C4-2B (cell line): Measurements from ENCODE around the gene PLXNA4.

Experiments
- H3K27ac ChIP-seq: fragments of 450-650 bp; 2 replicates; pipeline ENCODE4 v1.5.1; 2017
- ZFX ChIP-seq: fragments of 450-650 bp; IDR thresholded peaks from 2 replicates; pipeline ENCODE4 v1.6.1; 2017
- TF ChIP-seq, protein P1 (sequence below): fragments of 450-650 bp; conservative IDR thresholded peaks from 2 replicates; pipeline ENCODE4 v1.5.1; 2017; ENCODE audit warnings: mild to moderate bottlenecking

PLXNA4 gene

DNA sequence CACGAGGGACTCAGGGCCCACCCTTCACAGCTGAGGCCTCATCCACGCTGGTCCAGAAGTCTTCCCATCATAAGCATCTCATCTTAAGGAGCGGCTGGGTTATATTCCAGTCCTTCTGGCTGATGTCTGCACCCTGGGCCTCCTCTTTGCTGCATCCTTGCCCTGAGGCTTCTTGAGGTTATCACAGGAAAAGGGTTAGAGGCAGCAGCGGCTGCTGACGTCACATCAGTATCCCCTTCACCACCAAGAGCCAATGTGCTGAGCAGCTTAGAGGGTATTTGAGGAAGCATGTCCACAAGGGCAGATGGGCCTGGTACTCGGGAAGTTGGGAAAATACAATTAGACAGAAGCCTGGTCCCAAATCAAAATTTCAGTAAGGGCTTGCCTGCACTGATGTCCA, 125.1 kb downstream of the PLXNA4 start:
- no peak for TF ChIP-seq ZFX
- TF ChIP-seq, protein P1, sequence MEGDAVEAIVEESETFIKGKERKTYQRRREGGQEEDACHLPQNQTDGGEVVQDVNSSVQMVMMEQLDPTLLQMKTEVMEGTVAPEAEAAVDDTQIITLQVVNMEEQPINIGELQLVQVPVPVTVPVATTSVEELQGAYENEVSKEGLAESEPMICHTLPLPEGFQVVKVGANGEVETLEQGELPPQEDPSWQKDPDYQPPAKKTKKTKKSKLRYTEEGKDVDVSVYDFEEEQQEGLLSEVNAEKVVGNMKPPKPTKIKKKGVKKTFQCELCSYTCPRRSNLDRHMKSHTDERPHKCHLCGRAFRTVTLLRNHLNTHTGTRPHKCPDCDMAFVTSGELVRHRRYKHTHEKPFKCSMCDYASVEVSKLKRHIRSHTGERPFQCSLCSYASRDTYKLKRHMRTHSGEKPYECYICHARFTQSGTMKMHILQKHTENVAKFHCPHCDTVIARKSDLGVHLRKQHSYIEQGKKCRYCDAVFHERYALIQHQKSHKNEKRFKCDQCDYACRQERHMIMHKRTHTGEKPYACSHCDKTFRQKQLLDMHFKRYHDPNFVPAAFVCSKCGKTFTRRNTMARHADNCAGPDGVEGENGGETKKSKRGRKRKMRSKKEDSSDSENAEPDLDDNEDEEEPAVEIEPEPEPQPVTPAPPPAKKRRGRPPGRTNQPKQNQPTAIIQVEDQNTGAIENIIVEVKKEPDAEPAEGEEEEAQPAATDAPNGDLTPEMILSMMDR: no peak
- H3K27ac ChIP-seq: no peak overlapping the region

DNA sequence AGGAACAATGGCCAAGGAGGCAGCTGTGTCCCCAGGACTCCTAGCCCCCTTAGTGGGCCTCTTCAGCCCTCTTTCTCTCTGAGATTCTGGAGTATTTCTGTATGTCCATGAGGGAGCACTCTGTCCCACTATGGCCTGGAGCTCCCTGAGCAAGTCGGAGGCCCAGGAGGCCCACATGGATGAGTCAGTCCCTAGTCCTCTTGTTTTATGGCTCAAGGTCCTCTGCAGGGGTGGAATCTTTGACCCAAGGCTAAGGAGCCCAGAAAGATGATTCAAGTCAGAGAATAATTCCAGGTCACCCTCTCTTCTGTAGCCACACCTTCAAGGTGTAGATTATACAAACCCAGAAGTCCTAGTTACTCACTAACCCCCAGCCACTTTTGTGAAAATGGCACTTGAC, 125.6 kb downstream of the PLXNA4 start:
- TF ChIP-seq, protein P1: no peak
- TF ChIP-seq ZFX: no peak
- H3K27ac ChIP-seq: no peak overlapping the region

GRCh38 chr7:132450188-132450587, 126.1 kb downstream of the PLXNA4 start:
- TF ChIP-seq ZFX: no peak
- TF ChIP-seq, protein P1: no peak
- no peak overlapping the region for H3K27ac ChIP-seq

DNA sequence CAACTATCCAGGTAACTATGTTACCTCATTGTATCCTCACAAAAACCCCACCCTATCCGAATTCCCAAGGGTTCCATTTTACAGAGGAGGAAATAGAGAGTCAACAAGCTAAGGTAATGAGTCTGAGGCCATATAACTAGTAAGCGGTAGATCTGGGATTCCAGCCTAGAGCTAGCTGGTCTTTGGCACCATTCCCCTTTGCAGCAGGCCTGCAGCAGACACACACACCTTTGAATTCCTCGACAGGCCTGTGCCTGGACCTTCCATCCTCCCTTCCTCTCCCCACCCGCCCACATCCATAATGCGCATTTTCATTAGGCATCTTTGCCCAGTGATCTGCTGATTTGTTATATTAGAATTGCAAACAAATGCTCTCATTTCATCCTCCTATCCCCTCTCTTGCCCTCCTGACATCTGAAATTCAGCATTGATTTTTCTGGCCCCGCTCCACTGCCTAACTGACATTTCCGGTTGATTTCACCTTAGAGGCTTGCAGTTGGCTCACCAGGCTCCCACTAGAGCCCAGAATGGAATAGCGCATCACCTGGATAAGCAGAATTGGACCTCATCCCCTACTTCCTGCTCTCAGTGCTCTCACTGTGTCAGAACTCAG, 129.5 kb downstream of the PLXNA4 start:
- no peak overlapping the region for H3K27ac ChIP-seq
- no peak for TF ChIP-seq ZFX
- TF ChIP-seq, protein P1: no peak

GRCh38 chr7:132446260-132446659, 130.0 kb downstream of the PLXNA4 start:
- TF ChIP-seq ZFX: no peak
- TF ChIP-seq, protein P1: no peak
- H3K27ac ChIP-seq: no peak overlapping the region

DNA sequence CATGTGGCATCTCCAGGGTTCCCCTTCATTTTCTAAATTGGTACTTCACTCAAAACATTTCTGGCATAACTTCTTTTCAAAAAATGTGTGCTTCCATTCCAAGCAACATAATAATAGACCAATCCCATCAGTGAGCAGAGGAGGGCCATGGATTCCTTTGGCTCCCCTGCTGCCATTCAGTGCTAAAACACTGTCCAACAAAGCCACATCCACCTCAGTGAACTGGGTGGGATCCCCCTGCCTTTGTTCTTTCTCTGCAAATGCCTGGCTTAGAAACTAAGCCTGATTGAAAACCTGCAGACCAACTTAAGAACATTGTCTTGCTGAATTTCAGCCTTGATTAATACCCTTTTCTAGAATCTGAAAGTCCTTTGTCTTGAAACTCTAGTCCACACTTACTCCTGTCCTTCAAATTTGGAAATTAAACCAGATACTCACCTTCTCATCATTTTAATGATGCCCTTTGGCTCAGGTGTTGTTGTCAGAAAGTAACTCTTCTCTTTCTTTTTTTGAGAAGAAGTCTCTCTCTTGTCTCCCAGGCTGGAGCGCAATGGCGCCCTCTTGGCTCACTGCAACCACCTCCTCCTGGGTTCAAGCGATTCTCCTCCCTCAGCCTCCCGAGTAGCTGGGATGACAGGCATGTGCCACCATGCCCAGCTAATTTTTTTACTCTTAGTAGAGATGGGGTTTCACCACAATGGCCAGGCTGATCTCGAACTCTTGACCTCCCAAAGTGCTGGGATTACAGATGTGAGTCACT, 132.3 kb downstream of the PLXNA4 start:
- H3K27ac ChIP-seq: no peak overlapping the region
- TF ChIP-seq, protein P1: no peak; the same call in 1 of the 2 replicates
- no peak for TF ChIP-seq ZFX

GRCh38 chr7:132441935-132442334, 134.3 kb downstream of the PLXNA4 start:
- H3K27ac ChIP-seq: no peak overlapping the region
- TF ChIP-seq, protein P1: no peak
- TF ChIP-seq ZFX: no peak
